Esophagus (tissue), 2 donors: ENCODE measurements around the gene PHACTR3. TPM values are rescaled to one million over a fixed set of nuclear protein-coding genes. Genes with fewer than 3 reads are reported as not detected.

Experiments used
- H3K27ac ChIP-seq, 2 donors: one replicate each; pipeline ENCODE4 v1.5.1; 2013; ENCODE audit warnings: low read depth in 2 of 2, mild to moderate bottlenecking in 2 of 2, inconsistent platforms in 1 of 2, low read length in 1 of 2, moderate library complexity in 1 of 2
- H3K27me3 ChIP-seq, 2 donors: one replicate each; pipeline ENCODE4 v1.6.1; 2013; ENCODE audit warnings: low read length in 2 of 2, control low read depth in 1 of 2, mild to moderate bottlenecking in 1 of 2; ENCODE audit not compliant: insufficient read depth in 2 of 2, control insufficient read depth in 1 of 2
- H3K36me3 ChIP-seq, 2 donors: one replicate each; pipeline ENCODE4 v1.6.1; 2013; ENCODE audit warnings: low read length in 1 of 2; ENCODE audit not compliant: control insufficient read depth in 2 of 2, insufficient read depth in 2 of 2
- H3K4me1 ChIP-seq, 2 donors: one replicate each; pipeline ENCODE4 v1.6.1; 2013; ENCODE audit warnings: low read length in 1 of 2; ENCODE audit not compliant: control insufficient read depth in 2 of 2, insufficient read depth in 2 of 2
- H3K4me3 ChIP-seq, 2 donors: one replicate each; pipeline ENCODE4 v1.5.1; 2013; ENCODE audit warnings: low read length in 2 of 2, mild to moderate bottlenecking in 2 of 2, low read depth in 1 of 2, moderate library complexity in 1 of 2
- H3K9me3 ChIP-seq, 2 donors: one replicate each; pipeline ENCODE4 v1.6.1; 2013; ENCODE audit warnings: mild to moderate bottlenecking in 2 of 2, low read depth in 1 of 2, low read length in 1 of 2, moderate library complexity in 1 of 2; ENCODE audit not compliant: control insufficient read depth in 2 of 2, insufficient read depth in 1 of 2
- WGBS, 2 donors: extraction: QIAGEN DNeasy Blood & Tissue Kit; methylation state at CpG; one replicate each; pipeline ENCODE4 v1.1.7; 2013; 5-methylcytosine and 5-hydroxymethylcytosine counted together
- polyA plus RNA-seq, 2 donors: library from polyadenylated mRNA; stranded (reverse); fragments of 200-250 nt; gene quantifications; one replicate each; pipeline ENCODE4 v1.2.3, GENCODE V29; 2013
- donor health status: healthy with polysubstance abuse.
- donor health status: Bipolar disorder and iron deficiency.

Gene PHACTR3
- polyA plus RNA-seq, 2 donors, result 0.27 to 0.83 TPM

DNA sequence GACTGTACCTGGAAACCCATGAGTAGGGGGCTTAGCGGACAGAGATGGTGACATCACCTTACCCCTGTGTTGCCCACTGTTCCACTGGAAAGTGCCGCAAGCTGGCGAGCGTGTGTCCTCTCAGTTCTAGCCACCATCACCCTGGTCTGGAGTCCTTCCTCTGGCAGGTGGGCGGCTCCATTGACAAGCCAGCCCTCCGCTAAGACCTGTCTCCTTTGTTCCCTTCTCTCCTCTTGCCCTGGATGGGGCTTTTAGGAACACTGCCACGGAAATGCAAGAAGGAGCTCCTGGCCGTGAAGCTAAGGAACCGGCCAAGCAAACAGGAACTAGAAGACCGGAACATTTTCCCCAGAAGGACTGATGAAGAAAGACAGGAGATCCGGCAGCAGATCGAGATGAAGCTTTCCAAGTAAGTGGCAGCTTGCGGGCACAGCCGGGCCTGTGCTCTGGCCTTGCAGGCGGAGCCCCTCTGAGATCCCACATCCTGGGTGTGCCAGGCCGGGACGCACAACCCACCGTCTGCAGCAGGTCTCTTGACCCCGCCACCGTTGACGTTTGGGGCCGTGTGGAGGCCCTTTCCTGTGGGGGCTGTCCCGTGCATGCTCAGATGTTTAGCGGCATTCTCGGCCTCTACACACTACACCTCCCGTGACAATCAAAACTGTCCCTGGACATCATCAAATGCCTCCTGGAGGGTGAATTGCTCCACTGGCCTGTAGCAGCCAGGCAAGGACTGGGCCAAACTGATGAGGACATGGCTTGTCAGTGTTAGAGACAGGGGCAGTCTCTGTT lies 201.6 kb downstream of the PHACTR3 start:
- 89% methylated on average over 26 of the region's 26 CpGs for WGBS, 2 donors
- Histone ChIP-seq H3K9me3 (no peaks in the 10 kb centered on the region), H3K4me3 (no peak overlapping the region), H3K27ac (no peak overlapping the region), H3K27me3 (no peaks in the 10 kb centered on the region), H3K4me1 (no peaks in the 10 kb centered on the region), H3K36me3 (no peaks in the 10 kb centered on the region)

GRCh38 chr20:59806578-59806975 lies 202.2 kb downstream of the PHACTR3 start:
- no peaks in the 10 kb centered on the region for H3K4me1 ChIP-seq
- 91 to 93% methylated on average over 10 of the region's 10 CpGs for WGBS, 2 donors
- H3K9me3 ChIP-seq, result no peaks in the 10 kb centered on the region
- no peaks in the 10 kb centered on the region for H3K36me3 ChIP-seq
- no peak overlapping the region for H3K27ac ChIP-seq
- H3K27me3 ChIP-seq, result no peaks in the 10 kb centered on the region
- no peak overlapping the region for H3K4me3 ChIP-seq

DNA sequence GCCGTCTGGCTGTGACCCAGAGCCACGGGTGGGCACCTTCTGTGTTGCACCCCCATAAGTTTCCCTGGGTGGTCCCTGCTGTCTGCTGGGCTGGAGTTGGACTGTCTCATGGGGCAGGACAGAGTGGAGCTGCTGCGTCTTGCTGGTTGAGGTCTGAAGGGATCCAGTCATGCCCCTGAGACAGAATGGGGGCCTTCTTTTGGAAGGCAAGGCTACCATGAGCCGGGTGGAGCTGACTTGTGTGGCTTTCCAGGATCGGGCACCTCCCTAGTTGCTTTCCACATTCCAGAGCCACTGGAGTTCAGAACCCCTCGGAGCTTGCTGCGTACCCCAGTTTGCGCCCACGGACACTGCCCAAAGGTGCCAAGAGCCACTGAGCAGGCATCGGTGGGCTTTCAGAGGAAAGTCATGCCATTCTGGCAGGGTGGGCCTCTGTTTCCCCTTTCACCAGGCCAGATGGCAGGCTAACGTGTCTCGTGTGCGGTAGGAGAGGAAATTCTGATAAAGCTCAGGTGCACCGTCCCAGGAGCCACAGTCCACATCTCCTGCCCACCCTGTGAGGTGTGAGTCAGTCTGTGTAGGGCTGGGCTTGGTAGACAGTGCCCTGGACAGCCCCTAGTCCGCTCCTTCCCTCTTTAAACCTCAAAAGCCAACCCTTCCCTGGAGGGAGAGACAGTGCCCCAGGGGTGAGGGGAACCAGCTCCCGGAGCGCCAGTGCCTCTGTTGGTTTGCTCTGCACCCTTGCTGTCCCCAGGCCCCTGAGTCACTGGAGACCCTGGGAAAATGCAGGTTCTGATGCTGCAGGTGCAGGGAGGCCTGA lies 203.8 kb downstream of the PHACTR3 start:
- Histone ChIP-seq H3K27ac (no peak overlapping the region), H3K4me1 (no peaks in the 10 kb centered on the region), H3K36me3 (no peaks in the 10 kb centered on the region), H3K4me3 (no peak overlapping the region), H3K27me3 (no peaks in the 10 kb centered on the region), H3K9me3 (no peaks in the 10 kb centered on the region)
- WGBS, 2 donors, result 85 to 89% methylated on average over 17 of the region's 17 CpGs

- Histone ChIP-seq H3K4me3 (no peak overlapping the region), H3K9me3 (no peaks in the 10 kb centered on the region), H3K27me3 (no peaks in the 10 kb centered on the region), H3K4me1 (no peaks in the 10 kb centered on the region), H3K36me3 (no peaks in the 10 kb centered on the region), H3K27ac (no peak overlapping the region)
- WGBS, 2 donors, result 81 to 84% methylated on average over 29 of the region's 29 CpGs
Observed at GRCh38 chr20:59808729-59809381, 204.5 kb downstream of the PHACTR3 start.

DNA sequence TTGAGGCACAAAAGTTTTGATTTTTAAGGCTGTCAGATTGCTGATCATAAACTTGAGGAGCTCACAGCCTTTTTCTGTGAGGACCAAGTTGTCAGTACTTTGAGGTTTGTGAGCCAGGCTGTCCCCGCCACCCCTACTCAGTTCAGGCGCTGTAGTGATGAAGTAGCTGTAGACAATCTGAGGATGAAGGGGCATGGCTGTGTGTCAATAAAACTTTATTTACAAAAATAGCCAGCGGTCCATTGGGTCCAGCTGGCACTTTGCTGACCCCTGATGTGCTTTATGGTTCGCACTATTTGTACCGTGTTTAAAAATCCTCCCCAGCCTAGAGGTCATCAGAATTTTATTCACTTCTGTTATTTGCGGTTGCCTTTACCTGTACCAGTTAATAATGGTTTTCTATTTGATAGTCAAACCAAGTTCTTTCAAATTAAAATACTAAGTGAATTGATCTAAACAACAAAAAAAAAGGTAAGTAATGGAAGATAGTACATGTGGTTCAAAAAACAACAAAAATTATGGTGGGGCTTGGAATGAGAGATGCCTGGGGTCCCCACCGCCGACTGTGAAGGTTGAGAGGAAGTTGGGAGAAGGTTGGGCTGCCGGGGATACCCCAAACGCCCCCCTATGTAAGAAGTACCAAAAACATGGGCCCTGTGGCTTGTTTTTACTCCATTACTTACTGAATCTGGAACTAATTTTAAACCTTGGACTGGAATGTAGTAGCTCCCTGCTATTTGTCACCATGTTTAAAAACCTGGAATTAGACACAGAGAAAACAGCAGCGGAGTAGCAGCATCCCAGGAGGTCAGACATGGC lies 205.5 kb downstream of the PHACTR3 start:
- Histone ChIP-seq H3K4me1 (no peaks in the 10 kb centered on the region), H3K9me3 (no peaks in the 10 kb centered on the region), H3K36me3 (no peaks in the 10 kb centered on the region), H3K27ac (no peak overlapping the region), H3K4me3 (no peak overlapping the region), H3K27me3 (no peaks in the 10 kb centered on the region)
- 83 to 87% methylated on average over 11 of the region's 11 CpGs for WGBS, 2 donors

DNA sequence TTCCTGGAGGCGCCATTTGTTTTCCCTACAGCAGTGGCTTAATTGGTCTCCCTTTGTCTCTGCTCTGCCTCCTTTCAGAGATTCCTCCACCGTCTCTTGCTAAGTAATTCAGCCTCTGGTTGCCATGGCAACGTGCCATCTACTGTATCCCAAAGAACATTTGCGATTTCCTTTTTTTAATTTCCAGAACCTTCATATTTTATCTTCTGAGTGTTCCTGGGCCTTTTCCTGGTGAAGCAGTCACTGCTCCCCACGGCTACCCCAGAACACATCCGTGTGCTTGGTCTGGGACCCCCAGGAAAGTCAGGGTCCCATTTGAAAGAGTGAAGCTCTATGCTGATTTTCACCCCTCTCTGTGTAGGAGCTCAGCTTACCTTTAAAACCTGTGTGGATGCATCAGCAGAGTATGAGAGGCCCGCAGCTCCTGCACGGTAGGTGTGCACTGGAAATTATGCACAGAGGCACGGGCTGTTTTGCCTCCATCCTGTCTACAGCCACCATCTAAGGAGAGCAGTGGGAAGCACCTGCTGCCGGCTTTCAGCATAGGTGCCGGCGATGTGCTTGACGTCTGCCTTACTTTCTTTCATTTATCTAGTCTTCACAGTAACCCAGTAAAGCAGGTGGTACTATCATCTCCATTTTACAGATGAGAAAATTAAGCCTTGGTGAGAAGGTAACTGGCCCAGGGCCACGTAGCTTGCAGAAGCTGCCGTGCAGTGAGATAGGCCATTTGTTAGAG lies 206.3 kb downstream of the PHACTR3 start:
- no peak overlapping the region for H3K27ac ChIP-seq
- H3K36me3 ChIP-seq, result no peaks in the 10 kb centered on the region
- H3K4me3 ChIP-seq, result no peak overlapping the region
- H3K4me1 ChIP-seq, result no peaks in the 10 kb centered on the region
- no peaks in the 10 kb centered on the region for H3K27me3 ChIP-seq
- H3K9me3 ChIP-seq, result no peaks in the 10 kb centered on the region
- WGBS, 2 donors, result 84 to 85% methylated on average over 15 of the region's 15 CpGs

GRCh38 chr20:59811681-59812171 lies 207.4 kb downstream of the PHACTR3 start:
- no peaks in the 10 kb centered on the region for H3K36me3 ChIP-seq
- H3K27me3 ChIP-seq, result no peaks in the 10 kb centered on the region
- 75 to 76% methylated on average over 7 of the region's 7 CpGs for WGBS, 2 donors
- no peaks in the 10 kb centered on the region for H3K4me1 ChIP-seq
- H3K4me3 ChIP-seq, result no peak overlapping the region
- H3K27ac ChIP-seq, result no peak overlapping the region
- H3K9me3 ChIP-seq, result no peaks in the 10 kb centered on the region

DNA sequence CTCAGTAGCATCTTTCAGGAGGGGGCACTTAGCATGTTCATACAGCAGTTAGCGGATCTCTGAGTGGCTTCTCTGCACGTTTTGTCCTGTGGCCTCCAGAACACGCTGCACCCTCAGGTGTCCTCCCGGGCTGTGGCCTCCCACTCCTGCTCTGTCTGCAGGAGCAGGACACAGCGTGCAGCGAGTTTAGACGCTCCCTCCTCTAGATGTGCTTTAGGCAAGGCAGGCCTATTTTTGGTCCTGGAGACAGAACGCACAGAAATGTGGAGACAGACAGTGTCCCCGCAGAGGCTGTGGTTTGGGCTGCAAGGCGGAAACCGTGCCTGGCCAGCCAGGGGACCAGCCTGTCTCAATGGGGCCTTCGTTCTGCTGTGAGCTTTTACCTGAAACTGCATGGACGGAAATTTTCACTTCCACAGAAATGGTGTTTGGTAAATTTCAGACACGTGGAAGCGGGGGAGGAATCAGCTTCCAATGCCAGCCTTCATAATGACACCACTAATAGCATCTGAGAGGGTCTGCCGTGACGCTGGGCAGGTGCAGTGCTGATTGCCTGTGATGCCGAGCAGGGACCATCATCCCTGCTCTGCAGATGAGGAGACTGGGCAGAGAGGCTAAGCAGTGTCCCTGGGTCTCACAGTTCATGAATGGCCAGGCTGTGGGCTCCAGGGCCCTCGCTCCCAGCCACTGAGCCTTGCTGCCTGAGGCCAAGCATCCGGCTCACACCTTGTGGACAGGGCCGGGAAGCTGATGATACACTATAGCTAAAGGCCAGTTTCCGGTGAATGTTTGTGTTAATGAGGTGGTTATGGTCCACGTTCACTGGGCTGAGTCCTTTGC lies 208.2 kb downstream of the PHACTR3 start:
- no peak overlapping the region for H3K27ac ChIP-seq
- no peaks in the 10 kb centered on the region for H3K27me3 ChIP-seq
- H3K4me3 ChIP-seq, result no peak overlapping the region
- H3K4me1 ChIP-seq, result no peaks in the 10 kb centered on the region
- no peaks in the 10 kb centered on the region for H3K36me3 ChIP-seq
- WGBS, 2 donors, result 85% methylated on average over 23 of the region's 23 CpGs
- H3K9me3 ChIP-seq, result no peaks in the 10 kb centered on the region
